Measurements from ENCODE around the gene ZNF416.

ZNF416 gene

DNA sequence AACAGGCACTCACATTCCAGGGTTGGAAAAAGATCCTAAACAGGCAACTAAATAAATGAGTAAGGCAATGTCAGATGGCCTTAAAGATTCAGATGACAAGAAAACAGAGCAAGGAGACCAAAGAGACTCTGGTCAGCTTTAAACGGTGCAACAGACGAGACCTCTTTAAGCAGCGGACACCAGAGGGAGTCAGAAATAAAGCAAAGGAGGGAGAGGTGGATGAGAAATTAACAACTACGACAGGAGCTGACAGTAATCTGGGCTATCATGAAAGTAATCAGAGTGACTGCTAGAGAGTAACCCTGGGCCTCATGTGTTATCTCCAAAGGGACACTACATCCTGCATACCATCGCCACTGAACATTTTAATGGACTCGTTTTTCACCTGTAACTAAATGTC, 20.2 kb downstream of the ZNF416 start:
- no peak for DNase-seq

DNA sequence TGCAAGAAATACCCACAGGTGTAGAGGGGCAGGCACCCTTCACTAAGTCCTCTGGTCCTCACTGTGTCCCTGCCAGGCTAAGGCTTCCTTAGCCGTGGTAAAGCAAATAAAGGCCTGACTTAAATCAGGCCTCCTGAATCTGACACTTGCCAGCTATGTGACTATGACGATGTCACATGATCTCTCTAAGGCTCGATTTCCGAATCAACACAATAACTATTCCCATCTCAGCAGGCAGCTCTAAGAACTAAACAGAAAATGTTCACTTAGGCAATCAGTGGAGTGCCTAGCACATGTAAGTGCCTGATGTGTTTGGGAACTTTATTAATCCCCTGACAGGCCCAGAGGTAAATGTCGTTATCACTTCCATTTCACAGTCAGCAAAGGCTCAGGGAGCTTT, 21.1 kb downstream of the ZNF416 start:
- no peak for DNase-seq

GRCh38 chr19:57552432-57552831, 26.3 kb downstream of the ZNF416 start:
- DNase-seq, result no peak

DNA sequence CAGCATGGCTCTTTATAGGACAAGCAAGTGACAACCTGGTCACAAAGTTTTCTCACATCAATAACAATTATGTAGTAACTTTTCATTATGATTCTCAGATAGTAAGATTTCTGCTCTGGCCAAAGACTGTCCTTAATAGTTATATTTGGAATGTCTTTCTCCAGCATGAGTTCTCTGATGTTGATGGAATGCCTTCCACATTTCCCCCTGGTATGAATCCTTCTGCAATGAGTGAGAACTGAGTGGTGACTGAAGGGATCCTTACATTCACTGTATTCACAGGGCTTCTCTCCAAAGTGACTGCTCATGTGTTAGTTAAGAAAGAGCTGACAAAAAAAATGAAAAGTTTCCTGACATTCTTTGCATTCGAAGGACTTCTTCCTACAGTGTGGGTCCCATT, 32.2 kb downstream of the ZNF416 start:
- no peak for DNase-seq

DNA sequence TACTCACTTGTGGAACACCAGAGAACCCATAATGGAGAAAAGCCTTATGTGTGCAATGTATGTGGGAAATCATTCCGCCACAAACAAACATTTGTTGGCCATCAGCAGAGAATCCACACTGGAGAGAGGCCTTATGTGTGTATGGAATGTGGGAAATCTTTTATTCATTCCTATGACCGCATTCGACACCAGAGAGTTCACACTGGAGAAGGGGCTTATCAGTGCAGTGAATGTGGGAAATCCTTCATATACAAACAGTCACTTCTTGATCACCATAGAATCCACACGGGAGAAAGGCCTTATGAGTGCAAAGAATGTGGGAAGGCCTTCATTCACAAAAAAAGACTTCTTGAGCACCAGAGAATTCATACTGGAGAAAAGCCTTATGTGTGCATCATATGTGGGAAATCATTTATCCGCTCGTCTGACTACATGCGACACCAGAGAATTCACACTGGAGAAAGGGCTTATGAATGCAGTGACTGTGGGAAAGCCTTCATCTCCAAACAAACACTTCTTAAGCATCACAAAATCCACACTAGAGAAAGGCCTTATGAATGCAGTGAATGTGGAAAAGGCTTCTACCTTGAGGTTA, 40.7 kb downstream of the ZNF416 start:
- DNase-seq, result no peak

DNA sequence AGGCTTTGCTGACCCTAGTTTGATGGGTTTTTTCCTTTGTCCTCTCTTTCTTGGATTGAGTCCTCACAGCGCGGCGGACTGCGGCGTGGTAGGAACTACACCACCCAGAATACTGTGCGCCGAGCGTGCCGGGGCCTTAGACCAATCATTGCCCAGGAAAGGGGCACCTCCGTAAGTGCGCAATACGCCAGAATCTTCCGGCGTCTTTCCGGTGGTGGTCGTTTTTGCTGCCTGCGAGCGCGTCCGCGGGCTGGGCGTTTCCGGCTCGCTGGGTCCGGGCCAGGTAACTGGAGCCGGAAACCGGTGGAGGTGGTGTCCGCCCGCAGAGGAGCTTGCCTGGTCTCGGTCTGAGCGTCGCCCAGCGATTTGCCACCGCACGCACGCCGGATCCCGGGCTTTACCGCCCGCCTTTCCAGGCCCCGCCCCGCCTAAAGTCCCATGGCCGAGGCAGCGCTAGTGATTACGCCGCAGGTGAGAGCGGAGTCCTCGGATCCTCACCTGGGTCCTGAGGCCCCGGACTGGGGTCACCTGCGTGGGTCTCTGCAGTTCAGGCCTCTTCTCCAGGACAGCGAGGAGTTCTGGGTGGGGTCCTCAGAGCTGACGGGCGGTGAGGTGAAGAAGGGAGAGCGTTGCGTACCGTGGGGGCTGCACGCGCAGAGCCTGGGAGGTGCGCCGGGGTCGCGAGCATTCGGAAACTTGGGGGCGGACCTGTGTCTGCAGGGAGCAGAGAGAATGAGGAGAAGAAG, 51.4 kb downstream of the ZNF416 start, which contains the start of gene ZNF549:
ZNF549 (plus strand) TSS at position 221 of the 746 bp plus-strand sequence; CDS start at position 439, 218 bp downstream.
- DNase-seq, result peak; percentile 95 to 96
